AG04450 (cell line): ENCODE measurements around the gene OAT. TPM values are rescaled to one million over a fixed set of nuclear protein-coding genes. Genes with fewer than 3 reads are reported as not detected.

Experiments
- CTCF ChIA-PET: fragments of 300-600, 350-600 bp; formaldehyde crosslinking; extraction: SDS; loops from one replicate; lab custom pipeline; 2022; ENCODE audit warnings: antibody characterized with exemption, inconsistent platforms; lab: Charles Lee
- POLR2A ChIA-PET: fragments of 350-600 bp; formaldehyde crosslinking; extraction: SDS; loops from one replicate; lab custom pipeline; 2021; ENCODE audit warnings: antibody characterized with exemption, inconsistent platforms; lab: Yijun Ruan, JAX
- DNase-seq: peaks from one replicate; pipeline ENCODE4 v3.0.0-alpha.2; 2011; ENCODE audit warnings: low read depth, low spot score
- H3K27ac ChIP-seq: one replicate; pipeline ENCODE4 v1.5.1; 2012; ENCODE audit warnings: low read depth, low read length, control low read depth
- H3K27me3 ChIP-seq: one replicate; pipeline ENCODE4 v1.6.0; 2012; ENCODE audit warnings: low read length; ENCODE audit not compliant: control insufficient read depth, insufficient read depth
- H3K4me3 ChIP-seq: 2 replicates; pipeline ENCODE4 v1.5.1; 2011; ENCODE audit warnings: mild to moderate bottlenecking, low read depth, low read length, control low read depth
- H3K9me3 ChIP-seq: 2 replicates; pipeline ENCODE4 v1.5.1; 2012; ENCODE audit warnings: low read length; ENCODE audit not compliant: control insufficient read depth, insufficient read depth
- CTCF ChIP-seq: IDR thresholded peaks from 2 replicates; pipeline ENCODE4 v1.5.1; 2011; ENCODE audit warnings: low read depth, low read length, control low read depth, inconsistent platforms
- polyA plus RNA-seq: library from polyadenylated mRNA; depleted of rRNA; stranded (reverse); fragments of >200 nt; gene quantifications from 2 replicates; pipeline ENCODE4 v1.2.3, GENCODE V29; 2011

The OAT gene
- polyA plus RNA-seq, 1 experiment: 182 TPM

GRCh38 chr10:124464028-124464965 is 45.6 kb upstream of the OAT start:
- H3K27ac ChIP-seq: no peak overlapping the region
- CTCF ChIA-PET: no interaction called here
- POLR2A ChIA-PET: no interaction called here
- H3K9me3 ChIP-seq: no peaks in the 10 kb centered on the region; the same call in 1 of the 2 replicates
- H3K27me3 ChIP-seq: no peaks in the 10 kb centered on the region
- no peak for DNase-seq
- no peak overlapping the region for H3K4me3 ChIP-seq
- no peak for TF ChIP-seq CTCF

GRCh38 chr10:124462348-124462695 is 43.6 kb upstream of the OAT start:
- ChIA-PET CTCF (no interaction called here), POLR2A (interaction anchor here (2.0 kb wide), 1 partner anchor 43 kb away, joined by 7 read pairs; the partner anchor contains the start of gene OAT)
- Histone ChIP-seq H3K4me3 (peak overlapping the region; percentile 83), H3K9me3 (no peaks in the 10 kb centered on the region; the same call in 1 of the 2 replicates), H3K27ac (no peak overlapping the region), H3K27me3 (peaks cover 10% of the 10 kb centered on the region)
- no peak for DNase-seq
- no peak for TF ChIP-seq CTCF

GRCh38 chr10:124461642-124462347 is 43.1 kb upstream of the OAT start, which contains the start of gene LHPP:
LHPP (plus strand) TSS chr10:124461823; CDS start chr10:124461863, 40 bp downstream.
- no peak for TF ChIP-seq CTCF
- Histone ChIP-seq H3K27ac (no peak within 1 kb of the TSS), H3K27me3 (peaks cover 11% of the 10 kb centered on the region), H3K9me3 (no peaks in the 10 kb centered on the region; the same call in 1 of the 2 replicates), H3K4me3 (peak within 1 kb of the TSS; percentile 83)
- peak; percentile 3 for DNase-seq
- ChIA-PET CTCF (interaction anchor here (0.6 to 1.8 kb wide), 15 partner anchors 10 to 1956 kb away, joined by 3 to 7 read pairs (median 3); no protein-coding TSS in a partner anchor), POLR2A (interaction anchor here (0.6 to 2.0 kb wide), 3 partner anchors 10 to 604 kb away, joined by 3 to 7 read pairs (median 4); partner anchors contain the start of gene OAT)

- Histone ChIP-seq H3K27ac (no peak overlapping the region), H3K9me3 (no peaks in the 10 kb centered on the region; the same call in 1 of the 2 replicates), H3K27me3 (peaks cover 16% of the 10 kb centered on the region), H3K4me3 (no peak overlapping the region)
- DNase-seq: no peak
- TF ChIP-seq CTCF: no peak
- ChIA-PET CTCF (interaction anchor here (1.8 kb wide), 1 partner anchor 57 kb away, joined by 7 read pairs; no protein-coding TSS in a partner anchor), POLR2A (no interaction called here)
Observed at GRCh38 chr10:124460144-124460543, 41.4 kb upstream of the OAT start.
